ENCODE measurements around the gene PLEKHG4B.
"Not testable (repeated sequence)": the region's sequence is repeated elsewhere in the genome, so short reads cannot be mapped to it uniquely, and the experiment has no call there.

PLEKHG4B gene

GRCh38 chr5:219991-220390 lies 128.0 kb downstream of the PLEKHG4B start:
- H3K4me1 Mint-ChIP-seq (ENCODE audit: low read depth in 2 of 2): peaks cover 38 to 48% of the 10 kb centered on the region in 2 donors
- no peak for DNase-seq

GRCh38 chr5:222951-223715 lies 131.2 kb downstream of the PLEKHG4B start:
- Mint-ChIP-seq H3K36me3 (ENCODE audit: insufficient read depth) (peaks cover 53% of the 10 kb centered on the region), H3K4me3 (peak overlapping the region; percentile 5 to 32), H3K4me1 (ENCODE audit: low read depth in 2 of 2) (peaks cover 25 to 37% of the 10 kb centered on the region in 2 donors), H3K27ac (peak overlapping the region; percentile 27 to 44)
- not testable (repeated sequence) for H3K27me3 Mint-ChIP-seq; ATAC-seq (replicated peaks); H3K9me3 Mint-ChIP-seq; DNase-seq

More at GRCh38 chr5:219991-220390, 128.0 kb downstream of the PLEKHG4B start:
- peak; percentile 18 for ATAC-seq (replicated peaks)
- Mint-ChIP-seq H3K9me3 (no peaks in the 10 kb centered on the region), H3K4me3 (peak overlapping the region; percentile 92), H3K27ac (peak overlapping the region; percentile 94 to 96), H3K27me3 (no peaks in the 10 kb centered on the region), H3K36me3 (ENCODE audit: insufficient read depth) (peaks cover 36% of the 10 kb centered on the region)

GRCh38 chr5:223791-224190 lies 131.8 kb downstream of the PLEKHG4B start:
- ATAC-seq (replicated peaks): no peak
- Mint-ChIP-seq H3K9me3 (no peaks in the 10 kb centered on the region), H3K36me3 (ENCODE audit: insufficient read depth) (peaks cover 59% of the 10 kb centered on the region), H3K27me3 (no peaks in the 10 kb centered on the region), H3K4me1 (ENCODE audit: low read depth in 2 of 2) (peaks cover 25 to 37% of the 10 kb centered on the region in 2 donors), H3K27ac (peak overlapping the region in 1 of 2 donors; percentile 44), H3K4me3 (no peak overlapping the region)
- DNase-seq: no peak

GRCh38 chr5:225334-225733 lies 133.4 kb downstream of the PLEKHG4B start:
- Mint-ChIP-seq H3K4me3 (no peak overlapping the region), H3K36me3 (ENCODE audit: insufficient read depth) (peaks cover 63% of the 10 kb centered on the region), H3K27ac (peak overlapping the region in 1 of 2 donors; percentile 75), H3K4me1 (ENCODE audit: low read depth in 2 of 2) (peaks cover 21 to 34% of the 10 kb centered on the region in 2 donors), H3K9me3 (no peaks in the 10 kb centered on the region), H3K27me3 (no peaks in the 10 kb centered on the region)
- DNase-seq: no peak
- ATAC-seq (replicated peaks): no peak

- peak overlapping the region in 1 of 2 donors; percentile 66 for H3K27ac Mint-ChIP-seq
- H3K4me1 Mint-ChIP-seq (ENCODE audit: low read depth in 2 of 2): peaks cover 12 to 18% of the 10 kb centered on the region in 2 donors
- not testable (repeated sequence) for DNase-seq; ATAC-seq (replicated peaks); H3K4me3 Mint-ChIP-seq; H3K27me3 Mint-ChIP-seq; H3K9me3 Mint-ChIP-seq
- peaks cover 81% of the 10 kb centered on the region for H3K36me3 Mint-ChIP-seq (ENCODE audit: insufficient read depth)
Observed at GRCh38 chr5:227375-227774, 135.4 kb downstream of the PLEKHG4B start.

- Mint-ChIP-seq H3K27me3 (no peaks in the 10 kb centered on the region), H3K4me3 (no peak overlapping the region), H3K4me1 (ENCODE audit: low read depth in 2 of 2) (peaks cover 2 to 6% of the 10 kb centered on the region in 2 donors), H3K27ac (no peak overlapping the region), H3K36me3 (ENCODE audit: insufficient read depth) (peaks cover 97% of the 10 kb centered on the region), H3K9me3 (no peaks in the 10 kb centered on the region)
- DNase-seq (no peak), ATAC-seq (replicated peaks) (no peak)
Observed at GRCh38 chr5:228886-229285, 136.9 kb downstream of the PLEKHG4B start.

- Mint-ChIP-seq H3K9me3 (no peaks in the 10 kb centered on the region), H3K4me1 (ENCODE audit: low read depth in 2 of 2) (peaks cover 2 to 6% of the 10 kb centered on the region in 2 donors), H3K4me3 (no peak overlapping the region), H3K27me3 (no peaks in the 10 kb centered on the region), H3K27ac (peak overlapping the region in 1 of 2 donors; percentile 63), H3K36me3 (ENCODE audit: insufficient read depth) (peaks cover 98% of the 10 kb centered on the region)
- ATAC-seq (replicated peaks) (no peak), DNase-seq (no peak)
Observed at GRCh38 chr5:230711-231110, 138.7 kb downstream of the PLEKHG4B start.

GRCh38 chr5:231661-232060 lies 139.7 kb downstream of the PLEKHG4B start:
- Mint-ChIP-seq H3K4me1 (ENCODE audit: low read depth in 2 of 2) (peaks cover 2 to 6% of the 10 kb centered on the region in 2 donors), H3K27ac (peak overlapping the region in 1 of 2 donors; percentile 63), H3K27me3 (no peaks in the 10 kb centered on the region), H3K4me3 (no peak overlapping the region), H3K36me3 (ENCODE audit: insufficient read depth) (peaks cover 97% of the 10 kb centered on the region), H3K9me3 (no peaks in the 10 kb centered on the region)
- no peak for DNase-seq
- no peak for ATAC-seq (replicated peaks)

GRCh38 chr5:233426-233825 lies 141.5 kb downstream of the PLEKHG4B start:
- not testable (repeated sequence) for H3K4me1 Mint-ChIP-seq (ENCODE audit: low read depth in 2 of 2); H3K27me3 Mint-ChIP-seq; DNase-seq; H3K9me3 Mint-ChIP-seq; H3K27ac Mint-ChIP-seq; ATAC-seq (replicated peaks); H3K4me3 Mint-ChIP-seq
- peaks cover 96% of the 10 kb centered on the region for H3K36me3 Mint-ChIP-seq (ENCODE audit: insufficient read depth)

- ATAC-seq (replicated peaks): no peak
- DNase-seq: no peak
- H3K27me3 Mint-ChIP-seq: no peaks in the 10 kb centered on the region
- no peaks in the 10 kb centered on the region for H3K4me1 Mint-ChIP-seq (ENCODE audit: low read depth in 2 of 2)
- no peak overlapping the region for H3K4me3 Mint-ChIP-seq
- H3K36me3 Mint-ChIP-seq (ENCODE audit: insufficient read depth): peaks cover 94% of the 10 kb centered on the region
- H3K27ac Mint-ChIP-seq: no peak overlapping the region
- H3K9me3 Mint-ChIP-seq: no peaks in the 10 kb centered on the region
Observed at GRCh38 chr5:234450-234849, 142.5 kb downstream of the PLEKHG4B start.

GRCh38 chr5:235527-235926 lies 143.6 kb downstream of the PLEKHG4B start:
- not testable (repeated sequence) for H3K4me1 Mint-ChIP-seq (ENCODE audit: low read depth in 2 of 2); H3K9me3 Mint-ChIP-seq; DNase-seq; ATAC-seq (replicated peaks); H3K27me3 Mint-ChIP-seq; H3K4me3 Mint-ChIP-seq
- H3K36me3 Mint-ChIP-seq (ENCODE audit: insufficient read depth): peaks cover 96% of the 10 kb centered on the region
- H3K27ac Mint-ChIP-seq: peak overlapping the region in 1 of 2 donors; percentile 41

- H3K4me1 Mint-ChIP-seq (ENCODE audit: low read depth in 2 of 2); DNase-seq; H3K9me3 Mint-ChIP-seq; H3K27me3 Mint-ChIP-seq; ATAC-seq (replicated peaks); H3K27ac Mint-ChIP-seq; H3K4me3 Mint-ChIP-seq: not testable (repeated sequence)
- H3K36me3 Mint-ChIP-seq (ENCODE audit: insufficient read depth): peaks cover 93% of the 10 kb centered on the region
Observed at GRCh38 chr5:237931-238330, 146.0 kb downstream of the PLEKHG4B start.

Measured in effector memory CD8-positive, alpha-beta T cell (primary cell).